BJ (cell line): ENCODE data around the gene ANKRD23. TPM values are rescaled to one million over a fixed set of nuclear protein-coding genes. Genes with fewer than 3 reads are reported as not detected.

Experiments used
- CTCF ChIA-PET: fragments of 350-600 bp; formaldehyde crosslinking; extraction: SDS; loops from one replicate; lab custom pipeline; 2021; ENCODE audit warnings: antibody characterized with exemption, inconsistent platforms; lab: Yijun Ruan, JAX
- POLR2A ChIA-PET: fragments of 300-600 bp; sonication (Branson Sonifier 250); formaldehyde crosslinking; extraction: SDS; loops from one replicate; lab custom pipeline; 2021; ENCODE audit warnings: antibody characterized with exemption; lab: Charles Lee
- DNase-seq: peaks from one replicate; pipeline ENCODE4 v3.0.0-alpha.2; 2011; ENCODE audit warnings: low read depth
- H3K27me3 ChIP-seq: 2 replicates; pipeline ENCODE4 v1.6.0; 2011; ENCODE audit warnings: low read length; ENCODE audit not compliant: control insufficient read depth, insufficient read depth
- H3K36me3 ChIP-seq: 2 replicates; pipeline ENCODE4 v1.5.1; 2011; ENCODE audit warnings: low read length; ENCODE audit not compliant: control insufficient read depth, insufficient read depth
- H3K4me3 ChIP-seq: 2 replicates; pipeline ENCODE4 v1.5.1; 2011; ENCODE audit warnings: low read depth, mild to moderate bottlenecking, control low read depth, low read length
- polyA plus RNA-seq: library from polyadenylated mRNA; depleted of rRNA; stranded (reverse); fragments of >200 nt; gene quantifications from 2 replicates; pipeline ENCODE4 v1.2.3, GENCODE V29; 2011
- TF ChIP-seq, protein P1 (sequence below): IDR thresholded peaks from 2 replicates; pipeline ENCODE4 v1.5.1; 2011; ENCODE audit warnings: low read depth, mild to moderate bottlenecking, control low read depth, inconsistent platforms, low read length, moderate library complexity; ENCODE audit not compliant: insufficient read depth

The ANKRD23 gene
- polyA plus RNA-seq, 1 experiment: 1.4 TPM

DNA sequence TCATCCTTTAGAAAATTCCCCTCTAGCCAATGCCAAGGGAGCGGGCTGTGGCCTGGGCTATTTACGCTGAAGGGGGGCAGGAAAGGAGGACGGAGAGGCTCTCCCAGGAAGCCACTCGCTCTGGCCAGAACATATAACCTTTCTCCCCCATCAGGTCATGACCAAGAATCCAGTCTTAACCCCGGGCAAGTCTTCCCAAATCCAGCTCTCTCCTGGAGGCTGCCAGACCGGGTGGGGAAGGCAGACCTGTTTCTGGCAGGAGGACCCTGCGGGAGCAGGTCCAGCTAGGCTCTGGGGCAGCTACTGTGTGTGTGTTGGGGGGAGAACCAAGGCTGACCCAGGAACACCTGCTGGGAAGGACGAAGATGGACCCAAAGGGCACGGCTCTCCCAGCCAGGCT, 39.5 kb upstream of the ANKRD23 start:
- ChIA-PET CTCF (no interaction called here), POLR2A (no interaction called here)
- DNase-seq: no peak
- Histone ChIP-seq H3K36me3 (no peaks in the 10 kb centered on the region), H3K4me3 (no peak overlapping the region), H3K27me3 (peaks cover 3% of the 10 kb centered on the region; the same call in 1 of the 2 replicates)
- TF ChIP-seq, protein P1, sequence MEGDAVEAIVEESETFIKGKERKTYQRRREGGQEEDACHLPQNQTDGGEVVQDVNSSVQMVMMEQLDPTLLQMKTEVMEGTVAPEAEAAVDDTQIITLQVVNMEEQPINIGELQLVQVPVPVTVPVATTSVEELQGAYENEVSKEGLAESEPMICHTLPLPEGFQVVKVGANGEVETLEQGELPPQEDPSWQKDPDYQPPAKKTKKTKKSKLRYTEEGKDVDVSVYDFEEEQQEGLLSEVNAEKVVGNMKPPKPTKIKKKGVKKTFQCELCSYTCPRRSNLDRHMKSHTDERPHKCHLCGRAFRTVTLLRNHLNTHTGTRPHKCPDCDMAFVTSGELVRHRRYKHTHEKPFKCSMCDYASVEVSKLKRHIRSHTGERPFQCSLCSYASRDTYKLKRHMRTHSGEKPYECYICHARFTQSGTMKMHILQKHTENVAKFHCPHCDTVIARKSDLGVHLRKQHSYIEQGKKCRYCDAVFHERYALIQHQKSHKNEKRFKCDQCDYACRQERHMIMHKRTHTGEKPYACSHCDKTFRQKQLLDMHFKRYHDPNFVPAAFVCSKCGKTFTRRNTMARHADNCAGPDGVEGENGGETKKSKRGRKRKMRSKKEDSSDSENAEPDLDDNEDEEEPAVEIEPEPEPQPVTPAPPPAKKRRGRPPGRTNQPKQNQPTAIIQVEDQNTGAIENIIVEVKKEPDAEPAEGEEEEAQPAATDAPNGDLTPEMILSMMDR: no peak

DNA sequence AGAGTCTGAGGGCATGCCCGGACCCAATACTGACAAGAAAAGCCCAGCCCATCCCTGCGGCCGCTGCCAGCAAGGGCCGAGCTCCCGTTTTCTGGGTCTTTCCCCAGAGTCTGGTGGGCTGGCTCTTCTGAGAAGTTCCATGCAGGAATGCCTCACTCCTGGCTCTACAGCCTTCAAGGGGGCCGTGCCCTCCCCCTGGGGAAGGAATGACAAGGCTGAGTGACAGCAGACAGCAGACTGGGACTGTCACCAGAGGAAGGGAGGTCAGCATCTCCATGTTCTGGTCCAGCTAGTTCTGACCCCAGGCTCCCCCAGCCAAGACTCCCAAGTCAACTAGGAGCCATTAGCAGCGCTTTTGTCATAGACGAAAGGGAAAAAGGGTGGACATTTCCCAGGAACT, 39.1 kb upstream of the ANKRD23 start:
- ChIA-PET POLR2A (no interaction called here), CTCF (interaction anchor here (0.9 kb wide), 1 partner anchor 25 kb away, joined by 3 read pairs; the partner anchor contains the start of gene ANKRD39)
- DNase-seq: no peak
- TF ChIP-seq, protein P1: no peak
- H3K36me3 ChIP-seq: no peaks in the 10 kb centered on the region
- H3K27me3 ChIP-seq: peaks cover 4% of the 10 kb centered on the region; the same call in 1 of the 2 replicates
- H3K4me3 ChIP-seq: no peak overlapping the region

- ChIA-PET POLR2A (no interaction called here), CTCF (interaction anchor here (0.9 kb wide), 1 partner anchor 24 kb away, joined by 3 read pairs; the partner anchor contains the start of gene ANKRD39)
- no peak overlapping the region for H3K4me3 ChIP-seq
- H3K36me3 ChIP-seq: no peaks in the 10 kb centered on the region
- TF ChIP-seq, protein P1: no peak
- peaks cover 5% of the 10 kb centered on the region; the same call in 1 of the 2 replicates for H3K27me3 ChIP-seq
- DNase-seq: no peak
Measured at GRCh38 chr2:96882230-96882629, 38.4 kb upstream of the ANKRD23 start.

GRCh38 chr2:96881349-96882195, 37.8 kb upstream of the ANKRD23 start:
- ChIA-PET CTCF (interaction anchor here (0.9 kb wide), 1 partner anchor 24 kb away, joined by 3 read pairs; the partner anchor contains the start of gene ANKRD39), POLR2A (no interaction called here)
- DNase-seq: no peak
- TF ChIP-seq, protein P1: no peak
- no peak overlapping the region for H3K4me3 ChIP-seq
- no peaks in the 10 kb centered on the region for H3K36me3 ChIP-seq
- peaks cover 7% of the 10 kb centered on the region; the same call in 1 of the 2 replicates for H3K27me3 ChIP-seq

DNA sequence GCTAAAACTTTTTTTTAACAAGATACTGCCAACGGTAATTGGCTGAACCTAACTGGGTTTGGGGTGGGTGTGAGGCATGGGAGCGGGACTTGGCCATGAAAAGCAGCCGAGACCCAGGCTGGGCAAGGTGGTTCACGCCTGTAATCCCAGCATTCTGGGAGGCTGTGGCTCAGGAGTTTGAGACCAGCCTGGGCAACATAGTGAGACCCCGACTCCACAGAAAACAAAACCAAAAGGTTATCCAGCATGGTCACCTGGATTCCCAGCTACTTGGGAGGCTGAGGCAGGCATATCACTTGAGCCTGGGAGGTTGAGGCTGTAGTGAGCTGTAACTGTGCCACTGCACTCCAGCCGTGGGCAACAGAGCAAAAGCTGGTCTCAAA, 37.1 kb upstream of the ANKRD23 start:
- H3K27me3 ChIP-seq: peaks cover 7% of the 10 kb centered on the region; the same call in 1 of the 2 replicates
- DNase-seq: no peak
- ChIA-PET POLR2A (no interaction called here), CTCF (no interaction called here)
- TF ChIP-seq, protein P1: no peak
- no peak overlapping the region for H3K4me3 ChIP-seq
- H3K36me3 ChIP-seq: no peaks in the 10 kb centered on the region
